ACHN (cell line): Measurements from ENCODE around the gene EP400.

ENCODE experiments used
- DNase-seq: peaks from one replicate; pipeline ENCODE4 v3.0.0-alpha.2; 2015
- in situ Hi-C: cut with HindIII; loops from 2 replicates; pipeline ENCODE4 v1.10.0; 2017; ENCODE audit warnings: low sequenced_read_pairs, low pct_ligation_motif_present, low pct_unique_long_range_greater_than_20kb

Gene EP400

DNA sequence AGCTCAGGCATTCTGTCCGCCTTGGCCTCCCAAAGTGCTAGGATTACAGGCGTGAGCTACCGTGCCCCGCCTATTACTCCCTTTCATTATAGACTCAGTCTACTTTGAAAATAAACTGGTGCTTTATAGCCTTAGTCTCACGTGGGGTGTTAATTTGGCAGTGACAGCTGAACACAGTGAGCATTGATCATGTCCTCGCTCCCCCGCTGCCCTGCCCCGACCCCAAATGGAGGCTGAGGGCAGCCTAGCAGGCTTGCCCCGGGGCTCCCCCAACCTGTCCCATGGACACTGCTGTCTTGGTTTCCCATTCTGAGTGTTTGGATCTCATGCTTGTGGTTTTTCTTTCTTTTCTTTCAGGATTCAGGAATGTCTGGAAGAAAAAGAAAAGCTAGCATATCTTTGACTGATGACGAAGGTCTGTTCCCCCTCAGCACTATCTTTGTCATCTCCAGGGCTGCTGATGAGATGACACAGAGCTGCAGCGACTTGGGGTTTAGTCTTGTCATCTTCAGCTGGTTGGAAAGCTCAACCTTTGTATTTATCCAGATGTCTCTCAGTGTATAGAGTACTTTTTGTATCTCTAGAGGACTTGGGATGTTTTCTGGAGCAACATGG lies 42.2 kb downstream of the EP400 start:
- in situ Hi-C loops, result no loop called here
- no peak for DNase-seq

DNA sequence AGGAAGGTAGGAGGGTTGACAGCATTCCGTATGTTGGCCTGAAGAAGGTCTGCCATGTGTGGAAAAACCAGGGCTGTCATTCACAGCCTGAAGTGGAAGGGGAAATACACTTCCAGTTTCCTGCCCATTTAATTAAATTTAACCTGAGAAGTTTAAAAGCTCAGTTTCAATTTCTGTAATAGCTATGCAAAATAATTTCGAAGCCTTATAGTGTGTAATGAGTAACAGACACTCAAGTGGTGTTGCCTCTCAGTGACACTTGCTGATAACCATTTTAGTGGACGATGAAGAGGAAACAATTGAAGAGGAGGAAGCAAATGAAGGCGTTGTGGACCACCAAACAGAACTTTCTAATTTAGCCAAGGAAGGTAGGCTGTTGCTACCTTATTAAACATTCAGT lies 44.8 kb downstream of the EP400 start:
- in situ Hi-C loops, result no loop called here
- no peak for DNase-seq

DNA sequence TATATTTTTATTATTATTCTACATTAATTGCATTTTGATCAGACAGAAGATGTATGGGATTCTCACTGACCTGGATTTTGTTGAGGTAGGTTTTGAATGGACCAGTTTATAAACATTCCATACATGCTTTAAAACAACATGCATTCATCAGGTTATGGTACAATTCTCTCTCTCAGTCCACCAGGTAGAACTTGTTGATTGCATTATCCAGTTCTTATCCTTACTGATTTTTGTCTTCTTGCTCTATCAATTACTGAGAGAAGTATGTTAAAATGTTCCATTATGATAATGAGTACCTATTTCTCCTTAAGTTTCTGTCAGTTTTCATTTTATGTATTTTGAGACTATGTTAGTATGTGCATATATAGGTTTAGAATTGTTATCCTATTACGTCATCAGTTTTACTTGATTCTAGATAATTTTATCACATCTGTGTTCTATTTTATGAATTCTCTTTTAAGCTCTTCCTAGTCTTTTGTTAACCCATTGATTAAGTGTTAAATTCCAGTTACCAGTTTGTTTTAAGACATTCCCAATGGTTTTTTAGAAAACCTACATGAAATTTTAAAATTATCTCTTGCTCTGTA lies 50.6 kb downstream of the EP400 start:
- DNase-seq, result no peak
- in situ Hi-C loops, result no loop called here

DNA sequence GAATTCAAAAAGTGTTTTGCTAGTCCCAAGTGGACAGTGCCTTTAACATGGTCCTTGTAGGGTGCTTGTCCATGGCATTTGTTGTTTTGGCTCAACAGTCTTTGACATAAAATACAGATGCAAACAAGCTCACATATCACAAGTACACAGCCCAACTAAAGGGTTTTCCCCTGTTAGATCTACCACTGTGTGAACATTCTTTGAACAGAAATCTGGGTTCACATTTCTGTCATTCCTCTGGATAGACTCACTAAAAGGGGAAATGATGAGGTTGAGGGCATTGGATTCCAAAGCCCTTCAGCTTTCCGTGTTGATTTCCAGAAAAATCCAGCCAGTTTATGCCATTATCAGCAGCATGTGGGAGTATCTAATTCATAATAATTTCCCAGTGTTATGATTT lies 54.1 kb downstream of the EP400 start:
- peak; percentile 93 for DNase-seq
- in situ Hi-C loops, result no loop called here

DNA sequence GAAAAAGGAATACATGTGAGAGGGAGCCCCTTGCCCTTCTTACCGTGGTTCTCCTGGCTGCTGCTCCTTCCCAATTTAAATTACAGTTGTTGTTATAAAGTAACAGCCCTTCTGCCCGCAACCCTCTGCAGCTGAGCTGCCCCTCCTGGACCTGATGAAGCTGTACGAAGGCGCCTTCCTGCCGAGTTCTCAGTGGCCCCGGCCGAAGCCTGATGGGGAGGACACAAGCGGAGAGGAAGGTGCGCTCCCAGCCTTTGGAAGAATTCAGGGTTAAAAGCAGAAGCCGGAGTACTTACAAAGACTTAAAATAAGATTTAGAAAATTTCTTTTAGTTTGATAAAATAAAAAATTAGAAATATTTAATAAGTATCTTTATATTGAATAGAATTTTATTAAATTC lies 55.2 kb downstream of the EP400 start:
- in situ Hi-C loops, result no loop called here
- DNase-seq, result no peak

DNA sequence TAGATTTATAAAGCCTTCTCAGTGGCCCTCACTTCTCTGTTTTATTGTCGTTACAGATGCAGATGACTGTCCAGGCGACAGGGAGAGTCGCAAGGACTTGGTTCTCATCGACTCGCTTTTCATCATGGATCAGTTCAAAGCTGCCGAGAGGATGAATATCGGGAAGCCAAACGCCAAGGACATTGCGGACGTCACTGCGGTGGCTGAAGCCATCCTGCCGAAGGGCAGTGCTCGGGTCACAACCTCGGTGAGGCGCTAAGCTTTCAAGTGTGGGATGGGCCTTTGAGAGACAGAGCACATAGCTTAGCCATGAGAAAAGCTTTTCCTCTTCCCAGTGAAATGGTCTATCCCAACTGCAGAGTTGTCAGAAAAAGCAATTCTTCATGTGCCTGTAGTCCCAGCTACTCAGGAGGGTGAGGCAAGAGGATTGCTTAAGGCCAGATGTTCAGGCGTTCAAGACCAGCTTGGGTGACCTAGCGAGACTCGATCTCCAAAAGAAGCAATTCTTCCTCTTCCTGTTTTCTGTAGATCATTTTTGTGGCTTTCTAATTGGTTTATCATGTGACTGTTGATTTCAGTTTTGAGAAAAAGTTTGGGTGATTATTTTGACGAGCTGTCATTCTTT lies 56.4 kb downstream of the EP400 start:
- in situ Hi-C loops, result no loop called here
- no peak for DNase-seq

DNA sequence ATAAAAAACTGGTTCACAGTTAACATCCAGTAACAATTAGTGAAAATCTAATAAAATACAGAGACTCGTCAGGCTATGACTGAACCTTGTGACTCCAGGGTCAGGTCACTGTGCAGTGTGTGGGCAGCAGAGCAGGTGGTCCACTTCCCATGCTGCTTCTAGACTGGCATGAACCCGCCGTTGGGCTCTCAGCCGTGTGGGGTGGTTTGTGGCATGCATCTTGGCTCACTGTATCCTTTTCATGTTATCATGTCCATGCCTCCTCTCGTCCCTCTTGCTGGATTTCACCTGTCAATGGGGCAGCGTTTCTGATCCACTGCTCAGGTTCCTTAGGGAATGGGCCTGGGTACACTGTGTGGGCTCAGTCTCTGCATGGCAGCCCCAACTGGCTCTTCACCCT lies 57.3 kb downstream of the EP400 start:
- in situ Hi-C loops, result no loop called here

DNA sequence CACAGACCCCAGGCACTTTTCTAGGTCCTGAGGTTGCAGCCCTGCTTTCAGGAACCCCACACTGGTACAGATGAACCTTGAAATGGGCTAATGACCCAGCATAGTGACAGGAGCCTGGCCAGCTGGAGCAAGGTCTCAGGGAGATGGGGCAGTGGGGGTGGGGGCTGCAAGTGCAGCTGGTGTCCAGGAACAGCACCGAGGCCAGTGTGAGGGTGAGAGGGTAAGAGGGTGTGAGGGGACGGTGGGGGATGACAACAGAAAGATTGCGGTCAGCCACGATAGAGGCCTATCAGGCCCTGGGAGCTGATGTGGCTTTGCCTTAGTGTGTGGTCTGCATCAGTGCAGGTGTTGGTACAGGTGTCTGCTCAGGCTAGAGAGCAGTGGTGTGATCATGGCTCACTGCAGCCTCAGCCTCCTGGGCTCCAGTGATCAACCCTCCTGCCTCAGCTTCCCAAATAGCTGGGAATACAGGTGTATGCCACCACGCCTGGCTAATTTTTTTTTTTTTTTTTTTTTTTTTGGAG lies 59.7 kb downstream of the EP400 start:
- no peak for DNase-seq
- in situ Hi-C loops, result no loop called here

More for the DNA sequence above, 57.3 kb downstream of the EP400 start:
- DNase-seq, result no peak

DNA sequence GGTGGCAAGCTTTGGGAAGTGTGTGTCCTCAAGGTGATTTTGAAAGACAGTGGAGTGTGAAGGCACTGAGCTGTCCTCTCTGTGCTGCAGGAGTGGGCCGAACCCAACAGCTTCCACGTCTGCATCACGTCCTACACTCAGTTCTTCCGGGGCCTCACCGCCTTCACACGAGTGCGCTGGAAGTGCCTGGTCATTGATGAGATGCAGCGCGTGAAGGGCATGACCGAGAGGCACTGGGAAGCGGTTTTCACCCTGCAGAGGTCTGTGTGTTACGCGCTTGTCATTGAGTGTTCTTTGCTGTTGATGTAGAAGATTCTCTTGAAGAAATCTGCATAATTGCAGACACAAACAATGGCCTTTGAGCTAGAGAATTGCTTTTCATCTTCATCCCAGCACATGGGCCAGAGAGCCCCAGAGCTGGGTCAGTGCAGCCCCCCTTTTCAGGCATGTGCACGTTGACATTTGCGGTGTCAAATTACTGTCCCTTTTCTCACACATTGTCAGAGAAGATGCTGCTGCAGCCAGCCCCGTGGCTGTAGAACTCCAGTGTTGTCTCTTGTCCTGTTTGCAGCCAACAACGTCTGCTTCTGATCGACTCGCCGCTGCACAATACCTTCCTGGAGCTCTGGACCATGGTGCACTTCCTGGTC lies 63.3 kb downstream of the EP400 start:
- in situ Hi-C loops, result no loop called here
- DNase-seq, result no peak

DNA sequence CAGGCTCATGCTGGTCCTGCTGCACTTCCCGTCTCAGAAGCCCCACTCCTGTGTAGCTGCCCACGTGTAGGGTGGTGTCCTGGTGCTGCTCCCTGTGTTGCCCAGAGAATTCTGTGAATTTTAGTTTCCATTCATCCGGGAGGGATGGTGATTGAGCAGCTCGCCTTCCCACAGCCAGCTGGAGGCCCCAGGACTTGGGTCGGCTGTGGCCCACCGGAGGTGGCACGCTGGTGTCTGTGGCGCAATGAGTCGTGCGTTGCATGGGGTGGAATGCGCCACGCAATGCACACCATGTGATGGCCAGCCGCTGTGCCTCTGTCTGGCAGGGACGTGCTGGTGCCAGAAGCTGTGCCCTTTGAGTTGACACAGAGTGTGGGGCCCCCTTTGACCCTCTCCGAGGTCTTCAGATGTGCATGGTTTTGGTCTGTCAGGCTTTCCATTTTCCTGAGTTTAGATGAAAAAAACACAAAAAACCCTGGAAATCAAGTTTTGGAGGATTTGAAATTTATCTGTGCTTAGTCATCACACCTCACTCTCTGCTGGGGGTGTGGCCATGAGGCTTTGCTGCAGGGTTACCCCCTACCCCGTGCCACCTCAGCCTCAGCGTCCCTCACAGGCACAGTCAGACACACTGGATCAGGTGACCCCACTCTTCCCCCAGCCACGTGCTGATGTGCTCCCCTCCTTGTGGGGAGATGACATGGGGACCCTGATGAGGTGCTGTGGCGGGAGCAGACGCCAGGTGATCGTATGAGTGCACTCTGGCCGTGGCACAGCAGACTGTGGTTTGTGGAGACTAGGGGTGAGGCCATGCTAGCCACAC lies 64.6 kb downstream of the EP400 start:
- in situ Hi-C loops, result no loop called here
- peak; percentile 41 for DNase-seq

DNA sequence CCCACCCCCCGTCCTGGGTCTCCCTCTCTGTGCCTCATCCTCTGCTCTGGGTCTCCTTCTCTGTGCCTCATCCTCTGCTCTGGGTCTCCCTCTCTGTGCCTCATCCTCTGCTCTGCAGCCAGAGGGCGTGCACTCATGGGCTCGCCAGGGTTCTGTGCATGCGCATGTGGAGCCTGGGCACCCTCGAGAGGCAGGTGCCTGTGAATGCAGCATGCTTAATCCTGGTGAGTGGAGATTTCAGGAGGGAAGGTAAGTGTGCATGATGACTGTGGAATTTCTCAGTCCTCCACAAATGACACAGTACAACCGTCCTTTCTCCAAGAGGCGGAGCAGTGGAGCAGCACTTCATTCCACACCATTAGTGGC lies 65.2 kb downstream of the EP400 start:
- in situ Hi-C loops, result no loop called here
- DNase-seq, result peak; percentile 36

DNA sequence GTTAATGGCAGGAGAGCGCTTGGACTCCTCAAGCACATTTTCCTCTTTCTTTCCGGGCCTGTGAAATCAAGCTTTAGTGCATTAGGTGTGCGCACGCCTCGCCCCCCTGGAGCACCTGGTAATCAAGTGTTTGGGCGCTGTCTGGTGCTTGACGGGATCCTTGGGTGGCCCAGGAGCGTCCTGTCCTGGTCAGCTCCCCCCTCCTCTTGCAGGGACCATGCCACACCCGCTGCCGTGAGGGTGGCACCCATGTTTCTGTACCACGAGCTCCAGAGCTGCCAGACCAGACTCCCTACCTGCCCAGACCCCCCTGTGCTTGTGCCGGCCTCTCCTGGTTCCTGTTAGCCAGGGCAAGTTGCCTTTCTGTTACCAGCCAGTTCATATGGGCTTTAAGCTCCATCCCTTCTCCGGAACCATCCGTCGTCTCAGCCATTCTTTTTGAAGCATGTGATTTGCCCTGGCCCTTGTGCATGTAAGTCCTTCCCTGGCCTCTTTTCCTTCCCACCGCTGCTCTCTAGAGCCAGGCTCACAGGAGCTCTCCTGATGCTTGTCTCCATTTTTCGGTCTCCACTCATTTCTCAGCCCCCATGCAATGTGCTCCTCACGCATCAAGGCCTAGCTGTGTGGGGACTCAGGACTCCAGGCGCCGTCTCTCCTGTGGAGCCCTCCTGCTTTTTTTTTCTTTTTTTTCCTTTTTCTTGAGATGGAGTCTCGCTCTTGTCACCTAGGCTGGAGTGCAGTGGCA lies 66.1 kb downstream of the EP400 start:
- in situ Hi-C loops, result no loop called here
- no peak for DNase-seq

DNA sequence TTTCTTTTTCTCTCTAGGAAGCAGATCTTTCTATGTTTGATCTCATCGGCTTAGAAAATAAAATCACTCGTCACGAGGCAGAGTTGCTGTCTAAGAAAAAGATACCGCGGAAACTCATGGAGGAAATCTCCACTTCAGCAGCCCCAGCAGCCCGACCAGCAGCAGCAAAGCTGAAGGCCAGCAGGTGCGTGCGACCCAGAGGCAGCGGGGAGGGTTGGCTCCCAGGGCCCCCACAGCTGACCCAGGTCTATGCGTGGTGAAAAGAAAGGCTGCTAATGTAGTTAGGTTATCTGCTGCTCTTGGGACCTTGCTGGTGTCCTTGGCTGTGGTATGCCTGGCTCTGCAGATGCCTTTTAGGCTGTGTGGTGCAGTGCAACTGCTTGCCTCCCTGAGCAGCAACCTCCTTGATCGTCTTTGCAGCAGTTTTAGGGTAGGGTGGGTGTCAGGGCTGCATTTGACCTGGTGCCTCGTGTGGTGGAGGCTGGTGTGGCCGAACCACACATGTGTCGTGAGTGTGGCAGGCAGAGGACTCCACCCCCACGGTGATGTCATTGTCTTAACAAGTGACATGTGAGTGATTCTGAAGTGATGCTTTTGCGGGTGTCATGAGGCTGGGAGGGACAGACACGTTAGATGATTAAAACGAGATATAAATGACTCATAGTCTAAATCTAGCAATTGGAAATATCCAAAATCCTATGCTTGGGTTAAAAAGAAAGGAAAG lies 68.6 kb downstream of the EP400 start:
- in situ Hi-C loops, result no loop called here
- DNase-seq, result no peak

DNA sequence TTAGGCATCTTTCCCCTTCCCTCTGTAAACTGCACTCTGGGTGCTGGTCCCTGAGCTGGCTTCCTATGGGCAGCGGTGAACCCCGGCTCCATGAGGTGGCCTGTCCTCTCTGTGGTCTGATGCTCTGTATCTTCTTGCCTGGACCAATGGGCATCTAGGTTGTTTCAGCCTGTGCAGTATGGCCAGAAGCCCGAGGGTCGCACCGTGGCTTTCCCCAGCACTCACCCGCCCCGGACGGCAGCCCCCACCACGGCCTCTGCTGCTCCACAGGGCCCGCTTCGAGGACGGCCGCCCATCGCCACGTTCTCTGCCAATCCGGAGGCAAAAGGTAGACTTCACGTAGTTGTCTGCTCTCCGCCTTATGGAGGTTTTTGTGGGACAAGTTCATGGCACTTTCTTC lies 70.1 kb downstream of the EP400 start:
- in situ Hi-C loops, result no loop called here
- DNase-seq, result no peak

DNA sequence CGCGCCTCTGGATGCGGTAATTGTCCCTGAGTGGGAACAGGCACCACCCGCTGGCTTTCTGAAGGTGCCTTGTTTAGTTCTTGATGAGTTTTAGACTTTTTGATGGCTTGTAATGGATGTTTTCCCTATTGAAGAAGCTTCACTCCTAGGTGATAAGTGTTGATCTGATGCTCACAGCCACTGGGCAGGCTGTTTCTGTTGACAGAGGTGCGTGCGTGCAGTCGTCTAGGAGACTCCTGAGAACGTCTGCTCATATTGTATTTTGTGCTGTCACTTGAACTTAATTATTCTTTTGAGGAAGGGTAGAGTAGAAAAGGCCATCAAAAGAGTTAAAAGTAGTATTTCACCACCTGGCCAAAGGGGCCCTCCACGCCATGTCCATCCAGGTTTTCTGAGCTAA lies 70.5 kb downstream of the EP400 start:
- no peak for DNase-seq
- in situ Hi-C loops, result no loop called here

DNA sequence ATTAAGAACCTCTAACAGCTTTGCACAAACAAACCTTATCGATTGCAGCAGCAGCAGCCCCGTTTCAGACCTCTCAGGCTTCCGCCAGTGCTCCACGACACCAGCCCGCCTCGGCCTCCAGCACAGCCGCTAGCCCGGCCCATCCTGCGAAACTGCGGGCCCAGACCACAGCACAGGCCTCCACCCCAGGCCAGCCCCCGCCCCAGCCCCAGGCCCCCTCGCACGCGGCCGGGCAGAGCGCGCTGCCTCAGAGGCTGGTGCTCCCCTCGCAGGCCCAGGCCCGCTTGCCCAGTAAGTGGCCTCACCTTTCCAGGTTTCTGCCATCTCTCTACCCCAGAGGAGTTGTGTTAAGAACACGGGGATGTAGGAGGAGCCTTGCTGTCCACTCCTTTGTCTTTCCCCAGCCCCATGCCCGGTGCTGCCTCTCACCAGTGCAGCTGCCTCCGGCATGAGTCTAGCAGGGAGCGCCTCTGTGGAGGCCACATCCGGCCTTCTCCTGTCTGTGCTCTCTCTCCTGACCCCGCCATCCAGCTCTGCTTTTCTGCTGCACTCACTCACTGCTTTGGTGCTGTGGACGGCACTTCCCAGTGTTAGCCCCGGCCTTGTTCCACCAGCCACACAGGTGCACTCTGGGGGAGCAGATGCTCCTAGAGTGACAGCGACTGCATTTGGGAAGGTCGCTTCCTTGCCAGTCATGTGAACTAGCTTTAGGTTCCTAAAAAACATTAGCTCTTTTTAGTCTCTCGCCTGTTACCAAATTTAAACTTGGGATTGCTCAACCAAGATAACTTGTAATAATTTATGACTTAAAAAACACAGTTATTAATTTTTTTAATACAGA lies 71.5 kb downstream of the EP400 start:
- no peak for DNase-seq
- in situ Hi-C loops, result no loop called here

DNA sequence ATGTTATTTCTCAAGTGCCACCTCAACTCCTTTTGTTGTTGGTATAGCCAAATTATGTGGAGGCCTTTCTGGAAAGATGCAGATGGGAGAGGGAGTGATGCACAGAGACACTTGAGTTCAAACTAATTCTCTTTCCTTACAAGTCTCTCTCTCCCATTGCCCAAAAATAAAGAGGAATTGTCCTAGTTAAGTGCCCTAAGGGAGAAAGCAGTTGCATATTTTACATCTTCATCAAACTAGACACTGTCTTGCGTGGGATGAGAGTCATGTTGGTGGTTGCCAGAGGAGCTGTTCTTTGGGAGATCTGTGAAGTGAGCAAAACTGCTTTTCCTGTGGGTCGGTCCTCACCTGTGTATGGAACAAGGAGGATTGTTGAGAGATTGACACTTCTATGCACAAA lies 72.2 kb downstream of the EP400 start:
- DNase-seq, result no peak
- in situ Hi-C loops, result no loop called here
